ENCODE data around the gene PTPRN2.

The PTPRN2 gene

DNA sequence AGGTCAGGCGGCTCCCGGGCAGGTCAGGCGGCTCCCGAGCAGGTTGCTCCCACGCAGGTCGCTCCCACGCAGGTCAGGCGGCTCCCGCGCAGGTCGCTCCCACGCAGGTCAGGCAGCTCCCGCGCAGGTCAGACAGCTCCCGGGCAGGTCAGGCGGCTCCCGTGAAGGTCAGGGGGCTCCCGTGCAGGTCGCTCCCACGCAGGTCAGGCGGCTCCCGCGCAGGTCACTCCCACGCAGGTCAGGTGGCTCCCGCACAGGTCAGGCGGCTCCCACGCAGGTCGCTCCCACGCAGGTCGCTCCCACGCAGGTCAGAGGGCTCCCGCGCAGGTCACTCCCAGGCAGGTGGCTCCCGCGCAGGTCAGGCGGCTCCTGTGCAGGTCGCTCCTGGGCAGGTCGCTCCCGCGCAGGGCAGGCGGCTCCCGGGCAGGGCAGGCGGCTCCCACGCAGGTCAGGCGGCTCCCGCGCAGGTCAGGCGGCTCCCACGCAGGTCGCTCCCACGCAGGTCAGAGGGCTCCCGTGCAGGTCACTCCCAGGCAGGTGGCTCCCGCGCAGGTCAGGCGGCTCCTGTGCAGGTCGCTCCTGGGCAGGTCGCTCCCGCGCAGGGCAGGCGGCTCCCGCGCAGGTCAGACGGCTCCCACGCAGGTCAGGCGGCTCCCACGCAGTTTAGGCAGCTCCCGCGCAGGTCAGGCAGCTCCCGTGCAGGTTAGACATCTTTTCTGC is 30.7 kb downstream of the PTPRN2 start:
- no peak for DNase-seq (ENCODE audit: low spot score)

DNA sequence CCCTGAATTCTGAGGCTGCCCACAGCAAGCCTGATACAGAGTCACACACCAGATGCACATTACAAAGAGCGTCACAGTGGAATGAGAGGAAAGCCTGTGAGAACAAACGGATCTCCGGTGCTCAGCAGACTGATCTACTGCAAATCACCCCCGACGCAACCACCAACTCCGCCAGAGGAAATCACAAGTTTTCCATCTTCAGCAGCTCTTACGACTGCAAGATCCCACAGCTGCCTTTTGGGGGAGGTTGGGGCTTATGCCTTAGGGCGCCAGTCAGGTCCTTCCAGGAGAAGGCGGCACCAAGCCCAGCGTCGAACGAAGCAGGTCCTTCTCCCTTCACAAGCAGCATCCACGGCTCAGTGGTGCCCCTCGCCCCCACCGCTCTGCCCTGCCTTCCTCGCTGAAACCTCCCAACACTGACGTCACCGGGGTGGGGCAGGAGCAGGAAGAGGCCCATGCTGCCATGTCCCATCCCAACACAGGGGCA is 32.5 kb downstream of the PTPRN2 start:
- no peak for DNase-seq (ENCODE audit: low spot score)

DNA sequence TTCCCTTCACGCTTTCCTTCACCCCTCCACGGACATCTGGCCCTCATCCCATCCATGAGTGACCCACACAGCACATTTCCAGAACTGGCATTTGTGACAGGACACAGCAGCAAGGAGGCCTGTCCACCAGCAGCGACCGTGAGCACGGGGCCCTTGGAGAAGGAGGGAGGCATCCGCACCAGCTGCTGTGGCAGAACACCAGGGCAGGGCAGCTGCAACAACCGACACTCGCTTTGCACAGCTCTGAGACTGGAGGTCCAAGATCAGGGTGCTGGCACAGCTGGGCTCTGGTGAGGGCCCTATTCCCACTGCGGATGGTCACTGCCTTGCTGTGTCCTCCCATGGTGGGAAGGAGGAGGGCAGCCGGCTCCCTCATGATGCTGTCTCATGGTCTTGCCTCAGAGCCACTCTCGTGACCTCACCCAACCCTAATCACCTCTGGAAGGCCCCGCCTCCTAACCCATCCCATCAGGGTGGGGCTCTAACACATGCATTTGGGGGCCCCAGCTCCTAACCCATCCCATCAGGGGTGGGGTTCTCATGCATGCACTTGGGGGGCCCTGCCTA is 36.7 kb downstream of the PTPRN2 start:
- DNase-seq (ENCODE audit: low spot score) = no peak

DNA sequence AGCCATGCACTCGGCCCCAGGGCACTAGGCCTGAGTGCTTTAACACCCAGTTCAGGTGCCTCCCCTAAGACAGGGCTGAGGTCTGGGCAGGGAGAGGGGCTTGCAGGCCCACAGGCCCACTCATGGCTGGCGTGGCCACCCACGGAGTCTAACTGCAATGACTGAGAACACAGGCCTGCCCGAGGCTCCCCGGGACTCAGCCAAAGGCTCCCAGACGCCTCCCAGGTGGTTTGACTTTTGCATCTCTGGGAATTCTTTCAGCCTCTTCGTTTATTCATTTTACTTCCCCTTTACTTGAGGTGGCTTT is 37.3 kb downstream of the PTPRN2 start:
- DNase-seq (ENCODE audit: low spot score) = no peak

DNA sequence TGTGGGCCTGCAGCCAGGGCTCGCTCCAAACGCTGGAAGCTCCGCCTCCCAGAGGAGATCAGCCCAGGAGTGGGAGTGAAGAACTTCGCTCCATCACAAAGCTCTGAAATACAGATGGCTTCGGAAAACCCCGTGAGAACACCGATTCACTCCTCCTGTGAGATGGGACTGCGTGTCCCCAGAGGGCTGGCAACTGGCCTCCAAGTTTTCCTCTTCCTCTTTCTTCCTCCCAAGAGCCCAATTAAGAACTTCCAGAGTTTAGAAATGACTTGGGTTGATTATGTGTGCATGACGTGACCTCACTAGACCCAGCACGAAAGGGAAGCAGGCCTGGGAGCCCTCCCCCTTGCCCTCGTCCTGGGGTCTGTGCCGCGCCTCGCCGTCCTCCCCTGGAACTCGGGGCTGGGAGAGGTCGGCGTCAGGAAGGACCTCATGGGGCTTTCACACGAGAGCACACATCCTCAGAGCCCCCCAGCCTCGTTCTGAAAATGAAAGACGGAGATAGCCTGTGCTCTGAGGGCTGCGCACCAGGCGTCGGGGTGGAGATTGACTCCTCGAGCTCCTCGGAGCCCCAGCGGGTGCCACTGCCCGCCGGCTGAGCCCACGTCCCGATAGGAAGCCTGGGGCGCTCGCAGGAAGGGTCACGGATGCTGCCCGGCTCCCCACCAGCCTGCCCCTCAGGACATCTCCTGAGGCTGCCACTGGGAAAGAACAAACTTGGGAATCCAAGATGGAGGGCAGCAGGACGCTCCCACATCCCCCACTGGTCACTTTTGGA is 37.8 kb downstream of the PTPRN2 start:
- no peak for DNase-seq (ENCODE audit: low spot score)

DNA sequence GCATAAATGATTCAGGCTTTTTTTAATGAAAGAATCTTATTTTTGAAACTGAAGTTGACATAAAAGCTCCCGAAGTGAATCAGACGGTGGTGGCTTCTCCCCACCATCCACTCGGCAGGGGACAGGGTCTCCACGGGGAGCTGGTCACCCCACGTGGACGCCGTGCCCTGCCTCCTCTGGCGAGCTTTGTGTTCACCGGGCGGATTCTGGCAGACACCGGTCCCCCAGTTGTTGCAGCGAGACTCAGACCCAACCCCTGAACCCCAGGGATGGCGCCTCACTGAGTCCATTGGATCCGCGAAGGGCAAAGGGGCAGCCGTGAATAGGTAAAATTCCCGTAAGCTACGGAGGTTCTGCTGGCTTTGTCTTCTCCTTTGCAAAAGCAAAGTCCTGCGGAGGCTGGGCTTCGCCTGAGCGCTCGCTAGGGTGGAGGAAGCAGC is 38.4 kb downstream of the PTPRN2 start:
- DNase-seq (ENCODE audit: low spot score) = no peak

DNA sequence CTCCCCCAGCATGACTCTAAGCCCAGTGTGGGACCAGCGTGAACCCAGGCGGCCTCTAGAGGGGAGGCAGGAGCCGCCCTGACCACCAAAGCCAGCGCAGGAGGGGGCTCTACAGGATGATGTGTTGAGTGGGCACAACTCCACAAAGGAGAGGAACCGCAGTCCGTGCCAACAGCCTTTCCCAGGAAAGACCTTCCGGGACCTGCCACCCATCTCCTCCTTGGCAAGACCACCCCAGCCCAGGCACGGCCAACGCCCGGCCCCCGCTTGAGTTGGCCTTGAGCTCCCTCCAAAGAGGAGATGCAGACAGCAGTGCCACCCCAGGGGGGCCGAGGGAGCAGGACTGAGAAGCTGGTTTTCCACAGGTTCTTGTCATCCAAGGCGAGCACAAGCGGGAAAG is 38.9 kb downstream of the PTPRN2 start:
- no peak for DNase-seq (ENCODE audit: low spot score)

DNA sequence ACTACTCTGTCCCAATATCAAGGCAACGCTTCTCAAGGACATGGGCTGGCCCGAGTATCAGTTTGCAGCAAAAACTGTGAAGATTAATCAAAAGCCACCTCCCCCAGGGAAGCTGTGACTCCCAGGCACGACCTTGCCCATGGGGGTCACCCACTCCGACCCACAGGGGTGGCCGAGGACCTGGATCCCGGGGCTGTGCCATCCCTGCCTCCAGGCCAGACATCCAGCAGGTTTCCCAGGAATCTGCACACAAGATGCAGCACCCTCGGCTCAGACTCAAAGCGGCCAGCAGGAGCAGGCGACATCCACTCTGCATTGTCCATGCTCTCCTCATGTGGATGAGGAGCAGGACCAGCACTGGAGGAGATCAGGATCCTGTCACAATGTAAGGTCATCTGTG is 39.8 kb downstream of the PTPRN2 start:
- DNase-seq (ENCODE audit: low spot score) = no peak

DNA sequence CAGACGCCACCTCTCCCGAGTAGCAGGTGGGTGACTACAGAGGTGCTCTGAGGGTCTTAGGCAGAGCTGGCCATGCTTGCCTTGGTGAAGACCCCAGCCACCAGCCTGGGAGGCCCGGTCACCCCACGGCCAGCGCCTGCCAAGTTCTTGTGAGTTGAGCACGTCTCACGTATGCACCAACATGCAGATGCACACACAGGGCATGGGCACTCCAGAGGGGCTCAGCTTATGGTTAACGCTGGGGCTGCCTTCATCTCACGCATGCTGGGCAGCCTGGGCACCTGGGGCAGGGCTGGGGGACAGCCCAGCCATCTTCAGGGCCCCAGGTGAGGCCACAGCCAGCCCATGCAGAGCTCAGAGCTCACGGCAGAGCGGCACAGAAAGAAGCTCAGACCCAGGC is 41.0 kb downstream of the PTPRN2 start:
- no peak for DNase-seq (ENCODE audit: low spot score)

DNA sequence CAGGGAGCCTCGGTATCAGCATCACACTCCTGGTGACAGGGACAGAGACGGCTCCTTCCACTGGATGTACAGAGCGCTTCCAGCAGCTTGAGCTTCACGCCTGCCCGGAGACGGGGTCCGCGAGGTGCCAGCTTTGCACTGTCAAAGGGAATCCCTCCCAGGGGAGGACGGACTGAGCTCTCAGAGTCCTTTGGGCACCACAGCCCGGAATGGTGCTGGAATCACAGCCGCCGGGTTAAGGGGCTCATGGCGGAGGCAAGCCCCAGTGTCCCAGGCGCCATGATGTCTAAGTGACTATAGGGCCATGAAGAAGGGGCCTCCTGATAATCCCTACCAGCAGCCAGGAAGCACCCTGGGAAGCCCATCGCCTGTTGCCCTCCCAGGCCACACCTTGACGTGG is 41.4 kb downstream of the PTPRN2 start:
- no peak for DNase-seq (ENCODE audit: low spot score)

DNA sequence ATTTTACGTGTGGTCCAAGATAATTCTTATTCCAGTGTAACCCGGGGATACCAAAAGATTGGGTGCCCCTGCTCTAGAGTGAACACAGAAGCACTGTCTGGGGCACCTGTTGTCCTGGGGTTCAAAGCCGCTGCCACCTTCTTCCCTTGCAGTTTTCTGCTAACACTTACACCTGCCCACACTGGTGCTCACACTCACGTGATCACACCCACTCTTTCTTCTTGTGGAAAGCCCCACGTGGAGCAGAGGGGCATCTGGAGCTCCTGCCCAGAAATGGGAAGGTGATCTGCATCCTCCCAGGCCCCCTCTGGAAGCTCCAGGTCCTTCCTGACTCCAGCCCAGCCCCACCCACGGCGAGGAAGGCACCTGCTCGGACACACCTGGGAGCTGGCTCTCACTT is 42.9 kb downstream of the PTPRN2 start:
- DNase-seq (ENCODE audit: low spot score) = no peak

DNA sequence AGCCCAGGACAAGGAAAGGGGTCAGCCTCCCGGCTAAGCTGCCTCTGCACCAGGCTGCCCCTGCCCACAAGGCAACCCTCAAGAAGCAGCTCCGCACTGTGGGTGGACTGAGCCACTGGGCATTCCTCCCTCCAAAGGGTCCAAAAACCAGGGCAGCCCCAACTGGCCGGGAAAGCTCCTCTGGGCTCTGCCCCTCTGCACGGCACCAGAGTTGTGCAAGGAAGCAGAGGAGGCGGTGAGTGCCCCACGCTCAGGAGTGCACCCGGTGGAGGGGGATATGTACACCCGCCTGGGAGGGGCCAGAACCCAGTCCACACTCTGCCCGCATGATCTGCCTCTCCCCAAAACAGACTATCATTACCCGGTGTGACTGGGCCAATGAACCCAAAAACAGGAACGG is 43.8 kb downstream of the PTPRN2 start:
- no peak for DNase-seq (ENCODE audit: low spot score)

DNA sequence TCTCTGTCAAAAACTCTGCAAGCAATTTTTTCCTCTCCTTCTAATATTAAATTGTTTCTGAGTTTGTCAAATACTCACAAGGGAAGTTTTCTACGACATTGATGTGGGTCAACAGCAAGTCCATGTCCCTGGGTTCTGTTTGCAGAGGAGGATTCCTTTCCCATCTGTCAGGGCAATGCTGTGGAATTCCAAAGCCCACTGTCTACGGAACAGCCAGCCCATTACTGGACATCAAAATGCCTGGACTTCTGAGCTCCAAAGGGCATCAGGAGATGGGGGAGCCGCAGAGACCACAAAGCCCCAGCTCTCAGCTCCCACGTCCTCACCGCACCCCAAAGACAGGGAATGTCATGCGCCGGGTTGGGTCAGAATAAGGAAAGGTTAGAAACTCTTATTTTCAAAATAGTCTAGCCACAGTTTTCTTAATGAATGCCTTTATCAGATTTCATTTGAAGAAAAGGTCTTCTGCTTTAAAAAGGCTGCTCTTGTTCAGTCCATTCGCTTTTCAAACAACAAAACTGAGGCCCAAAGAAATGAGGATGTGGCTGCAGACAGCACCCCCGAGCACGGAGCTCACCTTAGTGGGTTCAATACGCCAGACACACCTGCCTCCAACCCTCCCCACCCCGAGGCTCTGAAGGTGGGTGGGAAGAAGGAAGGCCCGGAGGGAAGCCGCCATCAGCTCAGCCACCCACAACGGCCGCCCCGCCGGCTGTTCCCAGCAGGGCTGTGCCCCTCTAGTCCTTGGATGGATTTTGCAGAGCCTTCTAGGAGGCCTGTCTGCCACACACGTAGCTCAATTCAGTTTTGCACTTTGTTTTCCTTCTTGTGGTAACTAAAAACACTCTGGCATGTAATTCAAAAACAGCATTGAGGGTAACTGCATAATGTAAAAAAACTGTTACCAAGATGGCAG is 44.7 kb downstream of the PTPRN2 start:
- no peak for DNase-seq (ENCODE audit: low spot score)

DNA sequence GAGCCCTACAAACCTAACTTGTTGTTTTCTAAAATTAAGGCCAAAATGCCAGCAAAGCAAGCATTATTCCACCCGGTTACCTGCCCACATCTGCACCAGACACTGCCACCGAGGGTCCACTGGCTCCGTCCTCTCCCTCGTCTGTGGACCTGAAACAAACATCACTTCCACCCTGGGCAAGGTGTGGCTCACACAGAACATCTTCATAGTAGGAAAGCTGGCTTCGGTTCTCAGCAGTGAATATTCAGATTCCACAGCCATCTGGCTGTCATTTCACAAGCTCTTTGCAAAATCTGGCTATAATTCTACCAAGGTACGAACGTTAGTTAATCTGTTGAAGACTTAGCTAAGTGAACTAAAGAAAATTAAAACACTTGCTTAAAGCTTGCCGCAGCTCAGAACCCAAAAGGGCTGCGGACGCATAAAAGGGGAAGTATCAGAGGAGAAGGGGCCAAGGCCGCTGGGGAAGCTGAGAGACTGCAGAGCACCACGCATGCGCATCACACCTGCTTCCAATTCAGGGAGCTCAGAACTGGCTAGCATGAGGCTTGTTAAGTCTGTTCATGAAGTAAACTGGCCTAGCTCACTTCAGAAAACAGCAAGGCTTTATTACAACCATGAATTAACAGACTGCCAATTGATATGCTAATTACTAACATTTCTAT is 46.1 kb downstream of the PTPRN2 start:
- DNase-seq (ENCODE audit: low spot score) = no peak

DNA sequence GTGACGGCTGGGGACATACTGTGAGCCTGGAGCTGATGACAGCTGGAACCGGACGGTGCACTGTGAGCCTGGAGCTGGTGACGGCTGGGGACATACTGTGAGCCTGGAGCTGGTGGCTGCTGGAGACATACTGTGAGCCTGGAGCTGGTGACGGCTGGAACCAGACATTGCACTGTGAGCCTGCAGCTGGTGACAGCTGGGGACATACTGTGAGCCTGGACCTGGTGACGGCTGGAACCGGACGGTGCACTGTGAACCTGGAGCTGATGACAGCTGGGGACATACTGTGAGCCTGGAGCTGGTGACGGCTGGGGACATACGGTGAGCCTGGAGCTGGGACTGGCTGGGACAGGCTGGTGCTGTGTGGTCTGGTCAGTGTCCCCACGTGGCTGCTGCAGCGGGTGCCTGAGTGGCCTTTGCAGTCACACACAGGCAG is 47.9 kb downstream of the PTPRN2 start:
- DNase-seq (ENCODE audit: low spot score) = peak; percentile 72

DNA sequence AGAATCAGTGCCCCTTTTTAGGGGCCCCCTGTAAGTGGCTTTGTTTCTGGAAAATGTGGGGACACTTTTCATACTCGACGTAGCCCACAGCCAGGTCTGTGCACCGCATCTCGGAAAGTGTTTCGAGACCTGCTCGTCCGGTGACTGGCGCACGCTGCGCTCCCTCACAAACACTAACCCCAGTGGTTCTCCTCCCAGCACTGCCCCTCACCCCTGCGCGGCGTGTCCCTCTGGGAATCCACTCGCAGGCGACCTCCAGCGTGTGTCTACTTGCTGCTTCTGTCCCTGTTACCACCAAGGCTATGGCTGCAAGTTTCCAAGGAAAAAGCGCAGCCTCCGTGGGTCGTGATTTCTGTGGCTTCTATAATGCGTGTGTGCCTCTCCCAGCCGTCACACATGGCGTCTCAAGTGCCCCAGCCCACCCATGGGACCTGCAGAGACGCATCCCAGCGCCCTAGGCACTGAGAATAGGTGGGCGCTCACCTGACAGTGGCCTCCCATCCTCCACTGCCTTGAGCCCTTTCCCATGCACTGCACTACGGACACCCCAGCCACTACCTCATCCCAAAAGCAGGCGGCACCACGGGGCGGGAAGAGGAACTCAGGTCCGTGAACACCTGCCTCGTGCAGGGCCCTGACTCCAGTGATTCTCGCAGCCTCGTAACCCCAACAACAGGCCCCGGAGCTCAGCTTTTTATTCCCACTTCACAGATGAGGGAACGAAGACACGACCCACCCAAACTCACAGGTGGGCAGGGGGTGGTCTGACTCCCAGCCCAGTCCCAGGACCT is 49.3 kb downstream of the PTPRN2 start:
- no peak for DNase-seq (ENCODE audit: low spot score)

DNA sequence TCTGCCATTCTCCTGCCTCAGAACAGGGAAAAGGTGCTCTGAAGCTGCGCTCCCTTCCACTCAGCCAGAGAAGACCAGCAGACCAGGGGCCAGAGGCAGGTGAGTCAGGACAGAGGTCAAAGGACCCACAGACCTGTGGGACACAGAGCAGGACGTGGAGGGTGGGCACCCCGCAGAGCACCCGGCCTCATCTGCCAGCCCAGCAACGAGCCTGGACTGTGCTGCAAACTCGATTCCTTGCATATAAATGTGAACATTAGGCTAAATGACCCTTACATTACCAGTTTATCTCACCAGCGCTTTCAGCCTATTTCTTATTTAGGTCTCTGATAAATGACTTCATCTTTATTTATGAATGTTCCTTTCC is 50.1 kb downstream of the PTPRN2 start:
- no peak for DNase-seq (ENCODE audit: low spot score)

DNA sequence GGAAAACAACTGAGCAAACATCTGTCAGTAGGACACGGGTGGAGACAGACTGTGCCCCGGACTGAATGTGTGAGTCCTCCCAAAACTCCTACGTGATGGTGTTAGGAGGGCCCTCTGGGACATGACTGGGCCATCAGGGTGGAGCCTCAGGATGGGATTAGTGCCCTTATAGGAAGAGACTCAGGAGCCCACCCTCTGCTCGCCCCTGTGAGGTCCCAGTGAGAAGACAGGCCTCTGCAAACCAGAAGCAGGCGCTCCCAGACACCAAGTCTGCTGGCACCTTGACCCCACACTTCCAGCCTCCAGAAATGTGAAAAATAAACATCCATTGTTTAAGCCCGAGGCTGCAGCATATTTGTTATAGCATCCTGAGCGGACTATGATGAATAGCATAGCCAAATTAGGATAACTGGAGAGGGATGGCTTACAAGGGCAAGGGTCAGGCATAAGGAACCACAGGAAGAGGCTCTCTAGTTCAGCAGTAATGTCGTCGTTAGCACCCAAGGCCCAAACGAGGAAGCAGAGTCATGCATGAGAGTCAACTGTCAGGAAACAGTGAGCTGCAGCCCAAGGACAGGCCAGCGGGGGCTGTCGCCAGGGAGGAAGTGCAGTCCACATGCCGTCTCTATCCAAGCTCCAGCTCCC is 50.6 kb downstream of the PTPRN2 start:
- DNase-seq (ENCODE audit: low spot score) = no peak

DNA sequence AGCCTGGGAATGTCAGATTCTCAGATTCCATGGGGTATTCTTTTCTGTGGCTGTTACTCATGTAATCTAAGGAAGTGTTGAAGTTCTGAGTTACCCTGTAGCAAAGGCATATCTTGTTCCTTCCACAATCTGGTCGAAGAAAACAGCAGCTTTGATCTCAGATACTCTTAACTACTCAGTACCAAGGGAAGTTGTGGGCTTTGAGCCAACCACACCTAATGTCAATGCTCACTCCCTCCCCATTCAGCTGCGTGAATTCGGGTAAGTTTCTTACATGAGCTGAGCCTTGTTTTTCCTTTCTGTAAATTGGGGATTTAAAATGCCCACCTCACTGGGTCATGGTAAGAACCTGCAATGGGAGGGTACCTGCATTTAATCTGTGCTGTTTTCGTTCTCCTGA is 52.5 kb downstream of the PTPRN2 start:
- DNase-seq (ENCODE audit: low spot score) = no peak

DNA sequence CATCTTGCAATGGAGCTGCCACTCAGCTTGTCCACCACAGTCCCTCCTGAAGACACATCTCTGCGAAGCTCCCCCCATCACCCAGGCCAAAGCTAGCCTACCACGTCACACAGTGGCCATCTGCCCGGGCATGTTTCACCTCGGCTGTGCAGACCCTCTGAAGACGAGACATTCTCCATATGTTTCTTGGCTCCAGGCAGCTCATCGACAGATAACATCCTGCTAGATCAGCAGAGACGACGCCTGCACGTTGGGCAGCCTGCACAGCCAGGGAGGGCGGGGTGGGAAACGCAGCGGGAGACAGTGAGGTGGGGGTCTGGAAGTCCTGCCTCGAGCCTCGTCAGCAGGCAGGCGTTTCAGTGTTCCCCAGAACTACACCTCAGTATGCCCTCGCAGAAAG is 53.0 kb downstream of the PTPRN2 start:
- DNase-seq (ENCODE audit: low spot score) = peak; percentile 29
